ENCODE results near the gene ADCYAP1R1.

Gene ADCYAP1R1

GRCh38 chr7:31100871-31101270 lies 48.8 kb downstream of the ADCYAP1R1 start:
- no peak for TF ChIP-seq CTCF (IDR thresholded peaks at IDR 0.05)

GRCh38 chr7:31101544-31101943 lies 49.4 kb downstream of the ADCYAP1R1 start:
- no peak for TF ChIP-seq CTCF (IDR thresholded peaks at IDR 0.05)

- no peak for TF ChIP-seq CTCF (IDR thresholded peaks at IDR 0.05)
Observed at GRCh38 chr7:31102151-31102972, 50.3 kb downstream of the ADCYAP1R1 start.

GRCh38 chr7:31102973-31103850 lies 51.1 kb downstream of the ADCYAP1R1 start:
- TF ChIP-seq CTCF (IDR thresholded peaks at IDR 0.05) = no peak

- TF ChIP-seq CTCF (IDR thresholded peaks at IDR 0.05) = no peak
Observed at GRCh38 chr7:31104361-31105255, 52.5 kb downstream of the ADCYAP1R1 start.

- no peak for TF ChIP-seq CTCF (IDR thresholded peaks at IDR 0.05)
Observed at GRCh38 chr7:31105256-31105950, 53.3 kb downstream of the ADCYAP1R1 start.
